Measurements from ENCODE around the gene CCDC7. TPM values are rescaled to one million over a fixed set of nuclear protein-coding genes. Genes with fewer than 3 reads are reported as not detected.
"Not testable (repeated sequence)": the region's sequence is repeated elsewhere in the genome, so short reads cannot be mapped to it uniquely, and the experiment has no call there.

CCDC7 gene
- total RNA-seq, 1 donor from 2014 or later, result 17.4 TPM

DNA sequence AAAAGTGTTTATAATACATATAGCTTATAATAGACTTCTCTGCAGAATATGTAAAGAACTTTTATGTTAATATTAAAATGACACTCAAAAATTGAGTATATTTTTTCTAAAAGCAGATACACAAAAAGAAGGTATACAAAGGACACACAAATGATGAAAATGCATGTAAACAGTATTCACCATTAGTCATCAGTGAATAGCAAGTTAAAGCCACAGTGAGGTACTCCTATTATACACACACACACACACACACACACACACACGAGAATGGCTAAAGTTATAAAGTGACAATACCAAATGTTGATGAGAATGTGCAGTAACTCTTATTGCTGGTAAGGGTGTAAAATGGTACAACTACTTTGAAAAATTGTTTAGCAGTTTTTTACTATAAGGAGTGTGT lies 419.2 kb downstream of the CCDC7 start:
- DNase-seq (ENCODE audit: low read depth), result no peak

GRCh38 chr10:32877915-32878314 lies 432.0 kb downstream of the CCDC7 start:
- DNase-seq (ENCODE audit: low read depth), result peak; percentile 26

DNA sequence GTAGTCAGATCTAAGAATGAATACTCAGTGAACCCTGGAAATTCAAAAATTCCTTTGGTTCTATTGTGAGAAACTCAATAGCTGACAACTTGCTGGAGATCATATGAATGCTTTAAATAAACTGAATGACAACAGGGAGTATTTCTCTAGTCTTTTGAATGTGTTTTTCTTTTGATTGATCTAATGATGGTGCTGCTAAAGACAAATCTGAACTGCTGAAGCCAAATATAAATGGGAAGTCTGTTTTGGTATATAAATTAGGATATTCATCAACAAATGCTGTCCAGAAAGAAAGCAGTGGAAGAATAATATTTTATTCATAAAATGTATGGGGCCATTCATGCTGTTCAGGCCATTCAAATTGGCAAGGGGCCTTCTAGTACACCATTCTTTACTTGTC lies 432.7 kb downstream of the CCDC7 start:
- no peak for DNase-seq (ENCODE audit: low read depth)

GRCh38 chr10:32882076-32882475 lies 436.1 kb downstream of the CCDC7 start:
- DNase-seq (ENCODE audit: low read depth), result no peak

DNA sequence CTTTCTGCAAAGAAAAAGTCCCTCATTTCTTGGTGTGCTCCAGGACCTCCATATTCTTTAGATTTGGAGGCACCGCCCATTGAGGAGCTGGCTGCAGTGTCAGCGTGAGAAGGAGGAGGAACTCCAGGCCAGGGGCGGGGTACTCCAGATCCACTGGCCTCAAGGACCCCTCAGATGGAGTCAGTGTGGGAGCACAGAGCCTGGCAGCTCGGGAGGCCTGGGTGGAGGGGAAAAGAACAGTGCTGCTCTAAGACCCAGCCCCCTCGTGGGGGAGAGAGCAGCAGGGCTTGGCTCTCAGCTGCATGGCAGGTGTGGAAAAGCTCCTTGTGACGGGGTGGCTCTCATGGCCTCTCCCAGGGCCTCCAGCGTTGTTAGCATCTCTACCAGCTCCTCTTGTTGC lies 441.5 kb downstream of the CCDC7 start:
- DNase-seq (ENCODE audit: low read depth), result no peak

DNA sequence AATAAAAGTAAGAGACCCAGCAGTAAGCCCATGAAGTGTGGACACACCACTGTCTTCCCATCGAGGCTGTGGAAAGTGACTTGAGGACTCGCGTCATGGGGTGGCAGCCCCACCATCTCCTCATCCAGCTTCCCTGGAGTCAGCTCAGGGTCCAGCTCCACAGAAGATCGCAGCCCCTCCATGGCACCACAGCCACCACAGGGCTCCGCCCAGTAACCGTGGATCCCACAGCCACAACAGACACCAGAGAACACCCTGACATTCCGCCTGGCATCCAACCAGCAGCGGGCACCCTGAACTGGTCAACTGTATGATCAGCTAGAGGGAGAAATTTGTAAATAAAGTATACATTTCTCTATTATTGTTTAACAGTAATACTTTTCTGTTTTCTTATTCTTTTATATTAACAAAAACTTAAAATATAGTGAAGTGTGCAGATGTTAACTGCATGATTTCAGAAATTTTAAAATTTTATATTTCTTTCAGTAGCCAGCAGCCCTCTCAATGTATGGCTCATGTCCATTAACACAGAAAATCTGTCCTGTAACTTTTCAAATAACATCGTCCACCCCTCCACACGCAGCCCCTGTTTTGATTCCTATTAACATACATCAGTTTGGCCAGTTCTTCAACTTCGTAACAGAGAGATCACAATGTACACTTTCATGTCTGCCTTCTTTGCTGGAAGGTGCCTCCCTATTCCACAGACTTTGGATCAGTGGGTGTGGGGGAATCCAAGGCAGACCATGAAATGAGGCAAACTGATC lies 442.4 kb downstream of the CCDC7 start:
- no peak for DNase-seq (ENCODE audit: low read depth)

GRCh38 chr10:32889631-32890212 lies 443.8 kb downstream of the CCDC7 start:
- DNase-seq (ENCODE audit: low read depth), result no peak

- no peak for DNase-seq (ENCODE audit: low read depth)
These were observed 444.5 kb downstream of the CCDC7 start for GRCh38 chr10:32890444-32890843.

- no peak for DNase-seq (ENCODE audit: low read depth)
These were observed 445.3 kb downstream of the CCDC7 start for GRCh38 chr10:32891261-32891660.

GRCh38 chr10:32893434-32893833 lies 447.5 kb downstream of the CCDC7 start:
- DNase-seq (ENCODE audit: low read depth), result no peak

- no peak for DNase-seq (ENCODE audit: low read depth)
These were observed 448.1 kb downstream of the CCDC7 start for GRCh38 chr10:32893916-32894664.

- DNase-seq (ENCODE audit: low read depth), result not testable (repeated sequence)
These were observed 449.4 kb downstream of the CCDC7 start for GRCh38 chr10:32895200-32895968.

DNA sequence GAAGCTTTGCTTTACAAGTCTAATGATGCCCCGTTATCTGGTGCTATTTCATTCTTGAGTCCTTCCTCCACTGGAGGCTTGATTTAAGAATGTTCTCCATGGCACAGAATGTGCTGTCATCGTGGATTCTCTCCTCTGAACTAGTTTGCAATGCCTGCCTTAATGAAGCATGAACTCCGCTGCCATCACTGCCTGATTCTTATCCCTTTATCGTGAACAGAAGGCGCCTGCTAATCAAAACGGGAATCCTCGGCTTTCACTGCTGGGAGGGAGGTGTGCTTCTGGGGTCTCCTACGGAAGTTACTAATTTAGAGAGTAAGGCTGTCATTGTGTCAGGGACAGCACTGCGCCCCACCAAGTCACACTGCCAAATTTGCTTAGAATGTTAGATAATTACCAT lies 455.9 kb downstream of the CCDC7 start:
- DNase-seq (ENCODE audit: low read depth), result no peak

GRCh38 chr10:32905466-32905865 lies 459.5 kb downstream of the CCDC7 start:
- no peak for DNase-seq (ENCODE audit: low read depth)

- DNase-seq (ENCODE audit: low read depth), result no peak
These were observed 460.7 kb downstream of the CCDC7 start for GRCh38 chr10:32906595-32906994.

- no peak for DNase-seq (ENCODE audit: low read depth)
These were observed 463.5 kb downstream of the CCDC7 start for GRCh38 chr10:32909456-32909855.

DNA sequence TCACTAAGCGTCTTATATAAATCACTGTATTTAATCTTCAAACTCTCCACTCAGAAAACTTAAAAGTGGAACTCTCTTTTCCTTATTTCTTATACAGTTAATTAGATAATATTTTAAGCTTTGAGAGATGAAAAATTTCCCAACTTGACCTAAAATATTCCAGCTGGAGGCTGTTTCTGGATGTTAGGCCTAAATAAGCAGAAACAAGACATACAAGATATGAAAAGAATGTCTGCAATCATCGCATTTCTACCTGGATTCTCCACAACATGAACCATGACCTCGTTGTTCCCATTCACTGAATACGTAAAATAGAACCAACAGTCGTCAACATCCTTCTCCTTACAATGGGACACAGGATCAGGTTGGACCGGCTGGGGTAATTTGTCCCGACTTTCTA lies 464.0 kb downstream of the CCDC7 start:
- not testable (repeated sequence) for DNase-seq (ENCODE audit: low read depth)

DNA sequence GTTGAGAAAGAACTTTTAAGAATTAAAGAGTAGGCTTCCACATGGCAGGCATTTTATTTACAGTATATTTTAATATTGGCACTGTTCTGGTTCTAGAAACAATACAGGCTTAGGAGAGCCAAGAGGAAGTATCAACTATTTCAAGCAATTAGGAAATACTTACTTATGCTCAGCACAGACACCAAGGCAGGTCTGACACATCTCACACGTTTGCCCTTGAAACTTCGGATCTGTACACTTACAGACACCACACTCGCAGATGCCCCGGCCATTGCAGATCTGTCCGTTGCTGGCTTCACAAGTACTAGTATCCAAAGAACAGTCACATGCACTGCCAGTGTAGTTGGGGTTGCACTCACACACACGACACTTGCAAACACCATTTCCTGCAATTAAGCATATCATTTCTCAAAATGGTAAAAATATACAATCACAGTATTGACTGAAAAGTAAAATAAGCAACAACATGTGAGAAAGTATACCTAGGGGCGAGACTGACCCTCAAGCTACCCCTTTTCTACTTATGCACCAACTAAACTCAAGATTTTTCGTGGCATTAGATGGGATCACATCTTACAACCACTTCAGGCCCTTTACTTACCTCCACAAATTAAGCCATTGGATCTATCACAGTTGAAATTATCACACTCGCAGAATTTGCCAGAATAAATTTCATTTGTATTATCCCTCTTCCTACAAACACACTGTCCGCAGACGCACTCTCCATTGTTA lies 465.5 kb downstream of the CCDC7 start:
- DNase-seq (ENCODE audit: low read depth), result no peak

GRCh38 chr10:32917817-32918216 lies 471.9 kb downstream of the CCDC7 start:
- not testable (repeated sequence) for DNase-seq (ENCODE audit: low read depth)

- no peak for DNase-seq (ENCODE audit: low read depth)
These were observed 476.2 kb downstream of the CCDC7 start for GRCh38 chr10:32922170-32922569.

DNA sequence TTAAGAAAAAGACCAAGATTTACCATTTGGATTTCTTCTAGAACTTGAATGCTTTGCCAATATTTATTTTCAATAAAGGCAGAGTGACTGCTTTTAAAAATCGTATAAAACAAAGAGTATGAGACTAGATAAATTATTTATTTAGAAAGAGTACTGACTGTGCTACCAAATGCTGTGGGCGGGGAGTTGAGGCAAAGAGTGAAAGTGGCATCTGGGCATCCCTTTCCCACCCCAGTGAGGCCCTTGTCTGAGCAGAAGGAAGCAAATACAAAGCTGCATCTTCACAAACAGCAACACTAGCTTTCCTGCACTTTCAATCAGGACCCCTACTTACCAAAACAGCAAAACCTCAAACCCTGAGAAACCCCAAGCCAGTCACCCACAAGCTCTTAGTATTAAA lies 477.2 kb downstream of the CCDC7 start:
- peak; percentile 30 for DNase-seq (ENCODE audit: low read depth)

Data from myocyte (in vitro differentiated cells).